Activated CD4-positive, alpha-beta T cell treated with anti-CD3 and anti-CD28 coated beads for 4 hours (primary cell): ENCODE data around the gene MANBA.
"Not testable (repeated sequence)": the region's sequence is repeated elsewhere in the genome, so short reads cannot be mapped to it uniquely, and the experiment has no call there.

Experiments
- DNase-seq, 2 donors: peaks; one replicate each; pipeline ENCODE4 v3.0.0-alpha.2; 2020

MANBA gene

DNA sequence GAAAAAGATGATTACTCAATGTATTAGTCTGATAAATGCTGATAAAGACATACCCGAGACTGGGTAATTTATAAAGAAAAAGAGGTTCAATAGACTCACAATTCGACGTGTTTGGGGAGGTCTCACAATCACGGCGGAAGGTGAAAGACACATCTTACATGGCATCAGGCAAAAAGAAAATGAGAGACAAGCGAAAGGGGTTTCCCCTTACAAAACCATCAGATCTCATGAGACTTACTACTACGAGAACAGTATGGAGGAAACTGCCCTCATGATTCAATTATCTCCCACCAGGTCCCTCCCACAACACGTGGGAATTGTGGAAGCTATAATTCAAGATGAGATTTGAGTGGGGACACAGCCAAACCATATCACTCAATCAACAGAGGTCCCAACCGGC lies 141.7 kb downstream of the MANBA start:
- not testable (repeated sequence) for DNase-seq

DNA sequence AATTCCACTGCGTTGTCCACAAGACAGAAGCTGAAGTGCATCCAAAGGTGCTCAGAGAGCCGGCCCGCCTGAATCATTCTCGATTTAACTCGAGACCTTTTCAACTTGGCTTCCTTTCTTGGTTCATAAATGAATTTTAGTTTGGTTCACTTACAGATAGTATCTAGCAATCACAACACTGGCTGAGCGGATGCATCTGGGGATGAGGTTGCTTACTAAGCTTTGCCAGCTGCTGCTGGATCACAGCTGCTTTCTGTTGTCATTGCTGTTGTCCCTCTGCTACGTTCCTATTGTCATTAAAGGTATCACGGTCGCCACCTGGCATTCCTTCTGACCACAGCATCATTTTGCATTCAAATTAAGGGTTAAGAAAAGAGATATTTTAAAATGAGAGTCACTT lies 144.1 kb downstream of the MANBA start:
- DNase-seq, result no peak

DNA sequence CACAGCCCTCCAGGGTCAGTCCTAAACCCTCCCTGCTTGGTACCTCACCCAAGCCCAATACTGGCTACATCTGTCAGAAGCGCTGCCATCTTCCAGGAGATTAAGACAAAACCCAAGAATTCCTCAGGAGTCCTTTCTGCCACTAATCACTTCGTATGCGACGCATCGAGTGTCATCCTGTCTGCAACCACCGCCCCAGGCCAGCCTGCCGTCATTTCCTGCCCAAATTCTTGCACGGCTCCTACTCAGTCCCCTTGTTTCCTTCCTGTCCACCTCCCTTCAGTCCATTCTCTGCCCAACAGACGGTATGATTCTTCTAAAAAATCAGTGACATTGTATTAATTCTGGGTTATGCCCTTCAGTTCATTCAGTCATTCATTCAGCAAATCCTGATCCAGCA lies 146.0 kb downstream of the MANBA start:
- DNase-seq, result no peak

DNA sequence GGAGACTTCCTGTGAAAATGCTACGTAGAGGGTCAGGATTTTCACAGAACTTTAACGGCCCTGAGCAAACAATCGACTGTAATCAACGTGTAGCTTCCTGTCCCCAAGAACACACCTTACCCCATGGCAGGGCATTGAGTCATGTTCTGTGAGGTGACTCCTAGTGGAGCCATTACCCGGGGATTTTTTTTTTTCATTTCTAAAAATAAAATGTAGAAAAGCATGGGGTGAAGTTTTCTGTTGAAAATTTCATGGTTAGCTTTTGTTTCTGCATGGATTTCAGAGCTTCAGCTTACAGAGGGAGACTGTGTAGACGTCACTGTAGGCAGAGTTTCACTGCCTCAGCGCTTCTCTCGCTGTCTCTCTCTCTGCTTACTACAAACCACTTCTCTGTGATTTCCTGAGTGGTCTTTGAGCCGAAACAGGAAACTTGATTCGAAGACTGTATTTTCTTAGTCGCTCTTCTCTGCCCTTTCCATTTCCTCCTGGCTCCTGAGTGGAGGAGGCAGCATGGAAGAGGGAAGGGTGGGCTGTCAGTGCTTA lies 147.9 kb downstream of the MANBA start:
- peak; percentile 53 to 54 for DNase-seq

DNA sequence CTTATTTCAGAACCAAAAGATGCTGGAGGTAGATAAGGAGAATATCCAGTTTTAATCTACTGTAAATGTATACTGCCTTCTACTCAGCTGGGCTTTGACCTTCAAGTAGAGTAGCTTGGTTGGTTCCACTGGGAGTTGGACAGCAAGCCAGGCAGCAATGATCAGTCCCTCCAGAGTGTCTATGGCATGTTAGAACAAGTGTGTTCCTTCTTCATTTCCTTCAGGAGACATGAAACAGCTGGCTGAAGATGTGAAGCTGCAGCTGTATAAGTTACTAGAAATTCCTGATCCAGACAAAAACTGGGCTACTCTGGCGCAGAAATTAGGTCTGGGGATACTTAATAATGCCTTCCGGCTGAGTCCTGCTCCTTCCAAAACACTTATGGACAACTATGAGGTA lies 148.6 kb downstream of the MANBA start:
- no peak for DNase-seq

DNA sequence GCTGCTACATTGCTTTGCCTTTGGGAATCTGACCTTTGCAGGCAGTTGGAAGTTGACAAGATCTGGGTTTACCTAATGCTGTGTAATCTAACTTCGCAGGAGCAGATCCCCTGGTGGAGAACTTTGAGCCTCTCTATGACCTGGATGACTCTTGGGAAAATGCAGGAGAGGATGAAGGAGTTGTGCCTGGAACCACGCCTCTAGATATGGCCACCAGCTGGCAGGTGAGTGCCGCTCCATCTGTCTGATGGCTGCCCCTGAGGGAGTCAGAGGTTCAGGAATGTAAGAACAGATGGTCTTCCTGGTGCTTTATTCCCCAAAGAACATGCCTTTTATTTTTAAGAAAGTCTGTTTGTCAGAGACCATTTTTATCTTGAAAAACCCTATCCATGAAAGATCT lies 150.3 kb downstream of the MANBA start:
- no peak for DNase-seq

DNA sequence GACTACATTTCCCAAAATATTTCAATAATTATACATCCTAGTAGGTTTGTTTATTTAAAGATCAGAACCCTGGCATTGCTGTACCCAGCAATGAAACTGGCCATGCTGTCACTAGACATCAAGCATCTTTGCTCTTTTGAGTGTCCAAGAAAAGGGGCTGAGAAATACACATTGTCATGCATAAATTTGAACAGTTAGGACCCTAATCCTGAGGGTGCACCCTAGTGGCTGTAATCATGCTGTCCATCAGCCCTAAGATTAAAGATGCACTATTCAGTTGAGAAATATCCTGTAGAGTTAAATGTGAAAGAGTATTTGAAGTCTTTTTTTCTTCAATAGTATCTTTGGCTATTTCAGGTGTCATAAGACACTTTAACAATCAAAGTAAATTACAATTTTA lies 150.8 kb downstream of the MANBA start:
- no peak for DNase-seq

DNA sequence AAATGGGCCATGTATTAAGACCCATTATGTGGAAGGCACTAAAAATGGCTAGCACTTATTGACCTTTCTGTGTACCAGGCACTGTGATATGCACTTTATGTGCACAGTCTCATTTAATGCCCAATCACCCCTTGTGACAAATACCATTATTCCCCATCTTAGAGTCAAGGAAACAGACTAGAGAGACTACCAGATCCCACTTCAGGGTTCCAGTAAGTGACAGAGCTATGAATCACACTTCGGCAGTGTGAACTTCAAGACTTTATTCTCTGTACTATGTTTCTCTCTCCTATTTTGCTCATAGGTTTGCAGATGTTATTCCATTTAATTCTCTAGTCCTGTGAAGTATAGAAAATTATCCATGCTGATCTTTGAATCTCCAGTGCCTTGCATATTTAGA lies 152.6 kb downstream of the MANBA start:
- no peak for DNase-seq

DNA sequence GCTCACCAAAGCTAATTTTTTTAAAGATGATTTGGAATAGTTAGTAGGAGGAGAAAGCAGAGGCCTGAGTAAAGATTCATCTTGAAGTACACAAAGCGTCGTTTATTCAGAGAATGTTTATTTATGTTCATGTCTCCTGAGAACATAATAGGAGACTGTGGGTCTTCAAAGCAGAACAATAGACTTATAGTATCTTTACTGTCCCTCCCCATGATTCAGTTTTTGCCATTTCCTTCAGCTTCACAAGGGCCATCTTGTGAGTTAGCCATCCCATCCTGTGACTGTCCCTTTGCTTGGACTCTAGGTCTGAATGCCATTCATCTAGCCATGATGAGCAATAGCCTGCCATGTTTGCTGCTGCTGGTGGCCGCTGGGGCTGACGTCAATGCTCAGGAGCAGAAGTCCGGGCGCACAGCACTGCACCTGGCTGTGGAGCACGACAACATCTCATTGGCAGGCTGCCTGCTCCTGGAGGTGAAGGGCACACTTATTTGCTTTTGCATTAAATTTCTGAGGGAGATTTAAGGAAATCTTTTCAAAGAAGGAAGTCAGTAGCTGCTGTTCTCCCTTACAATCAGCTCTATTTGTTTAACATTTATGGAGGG lies 153.8 kb downstream of the MANBA start:
- DNase-seq, result no peak

DNA sequence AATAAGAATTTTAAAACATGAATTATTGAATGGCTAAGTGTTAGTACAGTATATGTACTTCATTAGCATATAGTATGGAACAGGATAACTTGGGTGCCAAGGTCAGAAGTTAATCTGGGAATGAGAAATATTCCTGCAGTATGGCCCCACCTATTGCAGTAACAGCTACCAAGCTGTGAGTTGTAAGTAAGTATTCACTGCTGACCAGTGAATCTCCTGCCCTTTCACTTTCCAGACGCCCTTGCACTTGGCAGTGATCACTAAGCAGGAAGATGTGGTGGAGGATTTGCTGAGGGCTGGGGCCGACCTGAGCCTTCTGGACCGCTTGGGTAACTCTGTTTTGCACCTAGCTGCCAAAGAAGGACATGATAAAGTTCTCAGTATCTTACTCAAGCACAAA lies 154.5 kb downstream of the MANBA start:
- no peak for DNase-seq

DNA sequence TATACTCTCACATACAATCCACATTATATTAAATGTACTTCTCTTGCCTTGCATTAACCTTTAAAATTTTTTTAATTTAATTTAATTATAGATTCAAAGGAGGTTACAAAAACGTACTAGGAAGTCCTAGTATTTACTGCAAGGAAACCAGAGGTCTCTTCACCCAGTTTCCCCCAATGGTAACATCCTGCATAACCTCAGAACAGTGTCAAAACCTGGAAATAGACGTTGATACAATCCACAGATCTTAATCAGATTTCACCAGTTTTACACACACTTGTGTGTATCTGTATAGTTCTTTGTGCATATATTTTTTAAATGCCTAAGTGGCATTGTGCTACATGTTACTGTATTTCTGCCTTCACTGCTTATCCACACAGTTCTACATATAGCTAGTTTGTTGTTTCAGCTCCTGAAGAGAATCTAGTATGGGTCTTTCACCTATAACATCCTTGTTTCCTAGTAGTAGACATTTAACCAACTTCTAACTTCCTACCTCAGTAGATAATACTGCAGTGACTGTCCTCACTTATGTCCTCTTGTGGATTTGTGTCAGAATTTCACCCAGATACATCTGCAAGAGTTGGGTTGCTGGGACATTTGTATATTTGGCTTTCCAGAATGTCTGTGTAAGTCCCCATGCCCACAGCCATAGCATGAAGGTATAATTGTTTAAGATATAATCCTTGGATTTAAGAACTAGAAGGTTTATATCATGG lies 156.4 kb downstream of the MANBA start:
- no peak for DNase-seq

DNA sequence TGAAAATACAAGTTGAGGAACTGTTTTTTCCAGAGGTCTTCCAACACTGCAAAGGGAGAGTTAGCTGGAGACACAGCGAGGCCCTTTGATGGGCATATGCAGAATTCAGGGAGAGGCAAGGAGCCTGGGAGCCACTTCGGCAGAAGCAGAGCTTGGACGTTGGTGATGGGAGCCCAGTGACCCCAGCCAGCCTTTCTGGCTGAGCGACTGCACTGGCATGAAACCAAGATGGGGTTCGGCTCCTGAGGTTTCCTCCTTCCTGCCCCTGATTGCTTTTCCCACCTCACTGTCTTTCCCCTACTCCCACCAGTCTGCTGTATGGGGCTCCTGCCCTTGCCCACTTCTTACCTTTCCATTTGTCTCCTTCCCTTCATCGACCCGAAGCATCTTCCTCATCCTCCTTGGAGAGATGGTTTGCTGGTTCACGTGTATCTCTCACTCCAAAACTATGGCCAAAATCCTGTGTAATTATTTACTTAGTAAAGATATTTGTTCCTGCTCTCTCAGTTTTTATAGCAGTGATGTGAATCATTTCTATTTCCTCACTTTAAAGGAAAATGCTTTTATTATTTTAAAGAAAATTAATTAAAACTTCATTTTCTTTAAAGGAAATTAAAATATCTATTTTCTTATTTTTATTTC lies 159.1 kb downstream of the MANBA start:
- no peak for DNase-seq

DNA sequence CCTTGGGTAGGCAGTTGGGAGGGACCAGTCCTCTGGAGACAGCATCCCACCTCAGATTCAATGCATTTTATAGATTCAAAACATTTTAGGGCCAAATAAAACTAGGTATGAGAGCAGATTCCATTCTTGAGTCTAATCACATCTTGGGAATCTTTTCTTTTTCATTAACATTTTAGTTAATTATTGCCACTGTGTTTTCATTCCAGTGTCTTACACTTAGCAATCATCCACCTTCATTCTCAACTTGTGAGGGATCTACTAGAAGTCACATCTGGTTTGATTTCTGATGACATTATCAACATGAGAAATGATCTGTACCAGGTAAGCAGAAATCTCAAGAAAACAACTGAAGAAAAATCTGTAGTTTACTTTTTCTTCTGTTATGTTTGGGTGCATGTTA lies 160.1 kb downstream of the MANBA start:
- DNase-seq, result no peak

DNA sequence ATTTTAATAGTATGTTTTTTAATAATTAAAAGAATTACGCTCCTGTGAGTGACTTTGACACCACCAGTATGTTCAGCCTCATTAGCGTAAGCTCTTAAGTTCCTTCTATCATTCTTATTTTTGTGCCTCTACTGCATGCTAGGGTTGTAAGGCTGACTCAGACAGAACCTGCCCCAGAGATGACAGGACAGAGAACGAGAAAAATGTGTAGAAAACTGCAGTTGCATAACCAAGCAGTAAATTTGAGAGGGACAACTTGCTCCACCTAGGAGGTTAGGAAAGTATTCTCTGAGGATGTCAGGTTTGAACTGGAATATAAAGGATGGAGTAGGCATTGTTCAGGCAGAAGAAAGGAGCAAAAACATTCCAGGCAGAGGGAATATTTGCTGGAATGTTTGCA lies 160.9 kb downstream of the MANBA start:
- no peak for DNase-seq

DNA sequence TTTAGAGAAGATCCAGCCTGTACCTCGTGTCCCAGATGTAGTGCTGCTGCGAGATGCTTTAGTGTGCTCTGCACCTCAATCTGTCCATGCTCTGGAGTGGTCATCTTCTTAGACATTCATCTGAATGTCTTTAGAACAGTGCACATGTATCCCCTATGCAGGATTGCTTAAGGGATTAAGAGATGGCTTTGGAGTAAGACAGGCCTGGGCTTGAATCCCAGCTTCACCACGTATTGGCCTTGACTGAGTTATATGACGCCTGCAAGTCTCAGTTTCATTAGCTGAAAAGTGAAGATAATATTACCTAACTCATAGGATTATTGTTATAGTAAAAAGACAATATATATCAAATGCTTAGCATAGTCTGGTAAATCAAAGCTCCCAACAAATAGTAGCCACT lies 161.3 kb downstream of the MANBA start:
- no peak for DNase-seq

DNA sequence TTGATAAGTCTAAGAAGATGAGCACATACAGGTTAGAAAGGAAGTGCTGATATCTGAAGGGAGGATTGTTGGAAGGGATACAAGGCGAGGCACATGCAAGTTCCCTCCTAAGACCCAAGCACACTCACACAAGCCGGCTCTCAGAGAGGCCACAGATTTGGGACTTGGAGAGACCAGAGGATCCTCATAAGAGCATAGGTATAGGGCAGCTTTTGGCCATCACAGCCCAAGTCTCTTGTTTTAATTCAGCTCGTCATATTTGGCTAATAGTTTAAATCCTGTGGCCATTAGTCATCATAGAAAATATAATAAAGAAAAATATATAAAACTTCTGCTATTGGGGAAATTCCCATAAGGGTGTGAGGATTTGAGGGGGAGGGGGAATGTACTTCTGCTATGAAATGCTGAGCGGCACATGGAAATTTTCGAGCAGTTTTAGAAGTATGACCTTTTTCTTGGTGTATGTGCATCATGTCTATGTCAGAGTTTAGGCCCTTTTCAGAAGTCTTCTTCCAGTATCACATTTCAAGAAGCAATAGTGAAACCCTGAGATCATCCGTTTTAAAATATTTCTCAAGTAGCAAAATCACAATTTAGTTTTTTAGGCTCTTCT lies 161.9 kb downstream of the MANBA start:
- DNase-seq, result peak in 1 of 2 donors; percentile 53

DNA sequence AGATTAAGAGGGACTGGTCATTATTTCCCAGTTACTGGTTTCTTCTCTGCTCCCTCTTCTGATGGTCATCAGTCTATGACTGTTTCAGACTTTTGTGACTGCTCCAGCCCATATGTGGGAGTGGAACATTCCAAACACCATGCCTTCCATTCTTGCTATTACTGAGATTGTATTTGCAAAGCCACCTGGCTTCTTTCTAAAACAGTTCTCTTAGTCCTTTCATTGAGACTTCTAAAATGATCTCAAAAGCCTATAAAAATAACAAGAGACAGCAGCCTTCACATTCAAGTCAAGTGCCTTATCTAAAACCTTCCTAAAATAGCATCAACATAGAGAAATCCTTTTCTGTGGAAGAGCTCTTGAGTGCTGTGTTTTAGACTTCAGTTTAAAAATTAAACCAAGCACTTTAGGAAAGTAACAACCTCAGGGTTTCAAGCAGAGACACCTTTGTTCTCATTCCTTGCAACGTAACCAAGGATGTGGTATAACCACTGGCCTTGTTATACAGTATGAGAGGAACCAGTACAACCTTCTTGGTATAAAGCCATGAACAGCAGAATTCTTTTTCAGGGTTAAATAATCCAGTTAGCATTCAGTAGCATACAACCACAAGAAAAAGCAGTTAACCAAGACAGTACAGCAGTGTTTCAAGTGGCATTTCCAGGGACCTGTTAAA lies 162.5 kb downstream of the MANBA start:
- no peak for DNase-seq

DNA sequence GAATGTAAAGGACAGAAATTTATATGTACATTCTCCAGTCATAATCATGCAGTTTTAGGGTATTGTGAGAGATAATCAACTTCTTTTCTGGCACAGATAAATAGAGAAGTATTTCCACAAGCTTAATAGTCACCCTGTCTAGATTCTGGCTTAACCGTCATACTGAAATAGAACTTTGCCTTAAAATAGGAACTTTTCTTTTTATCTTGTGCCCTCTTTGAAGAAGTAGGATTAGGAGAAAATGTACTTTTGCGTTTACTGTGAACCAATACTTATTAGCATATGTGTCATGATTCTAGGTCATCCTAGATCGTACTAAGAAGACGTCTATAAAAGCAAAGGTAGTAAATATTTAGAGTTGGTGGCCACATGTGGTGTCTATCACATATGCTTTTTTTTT lies 164.2 kb downstream of the MANBA start:
- DNase-seq, result no peak

DNA sequence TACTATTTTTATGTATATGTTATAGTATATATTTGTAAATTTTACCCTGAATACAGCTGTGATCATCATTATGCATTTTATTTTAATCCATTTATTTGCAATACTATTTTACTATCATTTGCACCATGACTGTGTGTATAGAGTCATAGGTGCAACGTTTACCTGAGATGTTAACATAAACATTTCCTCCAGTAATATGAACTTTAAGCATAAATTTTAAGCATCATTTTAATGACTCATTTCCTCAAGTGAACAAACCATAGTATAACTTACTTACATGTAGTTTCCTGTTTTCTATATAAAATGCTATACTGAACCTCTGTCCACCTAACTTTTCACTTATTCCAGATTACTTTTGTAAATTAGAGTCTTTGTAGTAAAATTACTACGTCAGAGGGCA lies 166.8 kb downstream of the MANBA start:
- no peak for DNase-seq

DNA sequence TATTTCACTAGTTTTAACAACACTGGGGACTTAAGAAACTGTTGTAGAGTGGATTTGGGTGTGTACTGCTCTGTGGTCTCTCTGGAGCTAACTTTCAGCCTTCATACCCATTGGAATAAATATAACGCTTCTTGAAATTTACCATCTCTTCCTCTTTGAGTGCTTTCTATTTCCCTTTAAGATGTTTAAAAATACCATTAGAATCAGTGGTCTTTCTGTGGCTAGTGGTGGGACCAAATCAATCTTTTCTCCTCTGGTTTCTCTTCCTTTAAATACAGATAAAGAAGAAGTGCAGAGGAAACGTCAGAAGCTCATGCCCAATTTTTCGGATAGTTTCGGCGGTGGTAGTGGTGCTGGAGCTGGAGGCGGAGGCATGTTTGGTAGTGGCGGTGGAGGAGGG lies 167.6 kb downstream of the MANBA start:
- no peak for DNase-seq

DNA sequence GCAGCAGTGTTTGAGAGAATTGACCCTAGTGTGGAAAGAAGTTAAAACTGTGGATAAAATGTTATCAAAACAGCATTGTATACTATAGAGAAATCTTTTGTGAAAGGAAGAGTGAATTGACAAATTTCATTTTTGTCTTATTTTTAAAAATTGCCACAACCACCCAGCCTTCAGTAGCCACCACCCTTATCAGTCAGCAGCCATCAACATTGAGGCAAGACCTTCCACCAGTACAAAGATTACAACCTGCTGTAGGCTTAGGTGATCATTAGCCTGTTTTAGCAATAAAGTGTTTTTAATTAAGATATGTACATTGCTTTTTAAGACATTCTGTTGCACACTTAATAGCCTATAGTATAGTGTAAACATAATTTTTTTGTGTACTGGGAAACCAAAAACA lies 168.5 kb downstream of the MANBA start:
- DNase-seq, result no peak

DNA sequence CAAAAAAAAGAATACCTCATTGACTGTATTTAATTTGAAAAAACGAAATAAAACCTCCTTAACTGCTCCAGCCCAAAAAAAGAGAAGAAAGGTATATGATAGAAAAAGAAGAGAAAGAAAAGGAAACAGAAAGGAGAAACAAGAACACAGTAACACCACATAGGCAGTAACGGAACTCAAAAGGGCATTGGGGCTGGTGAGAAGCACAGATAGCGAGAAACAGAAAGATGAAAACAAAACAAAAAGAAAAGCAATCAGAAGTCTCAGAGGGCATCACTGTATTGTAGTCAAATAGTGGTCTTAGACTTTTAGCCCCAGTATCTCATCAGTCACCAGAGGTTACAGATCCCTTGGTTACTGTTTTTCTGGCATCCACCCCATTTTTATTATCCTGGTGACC lies 171.0 kb downstream of the MANBA start:
- no peak for DNase-seq

DNA sequence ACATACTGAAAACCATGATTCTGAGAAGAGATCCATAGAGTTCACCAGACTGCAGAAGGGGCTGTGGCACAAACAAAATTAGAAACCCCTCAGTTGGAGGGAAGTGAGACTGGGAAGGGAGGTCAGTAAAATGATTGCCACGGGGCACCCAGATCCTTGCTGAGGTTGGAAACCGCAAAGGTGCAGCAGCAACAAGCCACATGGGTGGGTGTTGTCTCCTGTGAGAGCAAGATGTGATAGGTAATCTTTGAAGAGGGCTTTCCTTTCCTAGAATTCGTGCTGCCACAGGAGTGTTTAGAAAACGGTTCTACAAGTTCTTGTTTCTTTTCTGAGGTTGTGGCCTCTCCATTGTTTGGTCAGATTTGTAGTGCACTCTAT lies 174.1 kb downstream of the MANBA start:
- peak; percentile 45 to 46 for DNase-seq
